SU-DHL-6 (cell line): ENCODE measurements around the gene SPHK1.

ENCODE experiments used
- H2AFZ ChIP-seq: fragments of 200-600 bp; sonication (generic); 2 replicates; pipeline ENCODE4 v1.6.1; 2014; ENCODE audit warnings: low read depth, mild to moderate bottlenecking, moderate library complexity, mixed read lengths, antibody characterized with exemption, low read length; ENCODE audit not compliant: severe bottlenecking
- H3F3A ChIP-seq: fragments of 200-600 bp; shearing (Covaris generic); 2 replicates; pipeline ENCODE4 v1.6.0; 2016; ENCODE audit warnings: antibody characterized with exemption, mild to moderate bottlenecking; ENCODE audit not compliant: insufficient read depth
- H3K27ac ChIP-seq: fragments of 200-600 bp; sonication (generic); 2 replicates; pipeline ENCODE4 v1.5.1; 2016; ENCODE audit warnings: low read depth, mild to moderate bottlenecking, low read length, moderate library complexity, mixed read lengths
- H3K27me3 ChIP-seq: fragments of 200-600 bp; sonication (generic), shearing (Covaris generic); 2 replicates; pipeline ENCODE4 v1.6.0; 2014; ENCODE audit warnings: mild to moderate bottlenecking, low read length
- H3K36me3 ChIP-seq: fragments of 200-600 bp; sonication (generic); 2 replicates; pipeline ENCODE4 v1.6.1; 2014; ENCODE audit warnings: mild to moderate bottlenecking, low read length, mixed read lengths
- H3K4me2 ChIP-seq: fragments of 300-600, 200-600 bp; shearing (Covaris generic), sonication (generic); 2 replicates; pipeline ENCODE4 v1.6.0; 2014; ENCODE audit warnings: low read length, low read depth, mild to moderate bottlenecking; ENCODE audit not compliant: poor library complexity, severe bottlenecking
- H3K4me3 ChIP-seq: fragments of 200-600 bp; sonication (generic); 2 replicates; pipeline ENCODE4 v1.5.1; 2014; ENCODE audit warnings: antibody characterized with exemption, low read length, mild to moderate bottlenecking, mixed read lengths; ENCODE audit not compliant: insufficient read depth, poor library complexity, severe bottlenecking
- H3K79me2 ChIP-seq: fragments of 200-600 bp; sonication (generic); 2 replicates; pipeline ENCODE4 v1.6.1; 2014; ENCODE audit warnings: mild to moderate bottlenecking, low read length, moderate library complexity; ENCODE audit not compliant: insufficient read depth
- H3K9ac ChIP-seq: fragments of 200-600 bp; sonication (generic); 2 replicates; pipeline ENCODE4 v1.7.0; 2014; ENCODE audit warnings: mild to moderate bottlenecking, low read length
- H3K9me2 ChIP-seq: fragments of 200-600 bp; sonication (generic); replicated peaks from 2 replicates; pipeline ENCODE4 v1.6.1; 2014; ENCODE audit warnings: low read length; ENCODE audit not compliant: insufficient read depth
- H3K9me3 ChIP-seq: fragments of 200-600 bp; sonication (generic); 2 replicates; pipeline ENCODE4 v1.6.1; 2014; ENCODE audit warnings: low read length, mixed read lengths; ENCODE audit not compliant: insufficient read depth
- H4K20me1 ChIP-seq: fragments of 200-600 bp; sonication (generic); 2 replicates; pipeline ENCODE4 v1.6.1; 2014; ENCODE audit warnings: low read depth, mild to moderate bottlenecking, antibody characterized with exemption, low read length, moderate library complexity, mixed read lengths
- EZH2phosphoT487 ChIP-seq: fragments of 200-600 bp; sonication (generic), shearing (Covaris generic); conservative IDR thresholded peaks from 2 replicates; pipeline ENCODE4 v1.6.1; 2018; ENCODE audit warnings: mild to moderate bottlenecking, antibody characterized with exemption, low read length, moderate library complexity, mixed read lengths
- TF ChIP-seq, protein P1 (sequence below): fragments of 200-600 bp; sonication (generic); IDR thresholded peaks from one replicate; pipeline ENCODE4 v1.5.1; 2017; ENCODE audit warnings: antibody characterized with exemption, mild to moderate bottlenecking, low read length, moderate library complexity; ENCODE audit not compliant: insufficient read depth, poor library complexity, severe bottlenecking

The SPHK1 gene

DNA sequence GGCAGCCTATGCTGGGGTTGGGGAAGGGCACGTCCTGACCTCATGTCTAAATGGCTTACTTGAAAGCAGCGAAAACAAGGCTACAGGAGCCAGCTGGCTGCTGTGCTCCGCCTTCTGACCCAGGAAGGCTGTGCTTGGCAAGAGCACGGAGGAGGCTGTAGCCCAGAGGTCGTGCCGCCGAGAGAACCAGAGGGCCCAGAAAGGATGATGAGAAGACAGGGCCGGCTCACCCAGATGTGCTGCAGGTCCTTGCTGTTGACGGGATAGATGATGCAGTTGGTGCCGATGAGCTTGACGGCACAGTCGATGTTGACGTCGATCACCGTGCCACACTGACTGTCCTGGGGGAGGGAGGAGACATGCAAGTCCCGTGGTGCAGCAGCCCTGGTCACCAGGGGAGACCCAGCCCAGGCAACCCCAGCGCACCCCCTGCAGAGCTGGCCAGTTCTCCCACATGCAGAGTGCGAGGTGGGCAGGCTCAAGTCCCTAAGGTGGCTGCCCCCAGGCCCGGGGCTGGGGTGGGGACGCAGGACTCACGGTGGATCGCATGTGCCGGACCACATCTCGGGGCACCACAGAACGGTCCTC lies 20.7 kb downstream of the SPHK1 start:
- Histone ChIP-seq H3K9me3 (no peaks in the 10 kb centered on the region), H3K36me3 (no peaks in the 10 kb centered on the region), H3K4me3 (no peak overlapping the region), H3K9ac (no peak overlapping the region), H2AFZ (no peak overlapping the region), H3K79me2 (no peaks in the 10 kb centered on the region), H3K27me3 (no peaks in the 10 kb centered on the region), H4K20me1 (no peaks in the 10 kb centered on the region), H3K4me2 (no peak overlapping the region), H3F3A (no peaks in the 10 kb centered on the region), H3K9me2 (no peaks in the 10 kb centered on the region), H3K27ac (no peak overlapping the region)
- TF ChIP-seq, protein P1, sequence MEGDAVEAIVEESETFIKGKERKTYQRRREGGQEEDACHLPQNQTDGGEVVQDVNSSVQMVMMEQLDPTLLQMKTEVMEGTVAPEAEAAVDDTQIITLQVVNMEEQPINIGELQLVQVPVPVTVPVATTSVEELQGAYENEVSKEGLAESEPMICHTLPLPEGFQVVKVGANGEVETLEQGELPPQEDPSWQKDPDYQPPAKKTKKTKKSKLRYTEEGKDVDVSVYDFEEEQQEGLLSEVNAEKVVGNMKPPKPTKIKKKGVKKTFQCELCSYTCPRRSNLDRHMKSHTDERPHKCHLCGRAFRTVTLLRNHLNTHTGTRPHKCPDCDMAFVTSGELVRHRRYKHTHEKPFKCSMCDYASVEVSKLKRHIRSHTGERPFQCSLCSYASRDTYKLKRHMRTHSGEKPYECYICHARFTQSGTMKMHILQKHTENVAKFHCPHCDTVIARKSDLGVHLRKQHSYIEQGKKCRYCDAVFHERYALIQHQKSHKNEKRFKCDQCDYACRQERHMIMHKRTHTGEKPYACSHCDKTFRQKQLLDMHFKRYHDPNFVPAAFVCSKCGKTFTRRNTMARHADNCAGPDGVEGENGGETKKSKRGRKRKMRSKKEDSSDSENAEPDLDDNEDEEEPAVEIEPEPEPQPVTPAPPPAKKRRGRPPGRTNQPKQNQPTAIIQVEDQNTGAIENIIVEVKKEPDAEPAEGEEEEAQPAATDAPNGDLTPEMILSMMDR = no peak
- TF ChIP-seq EZH2phosphoT487 = no peak

GRCh38 chr17:76405607-76405966 lies 21.2 kb downstream of the SPHK1 start:
- H3K9me3 ChIP-seq = no peaks in the 10 kb centered on the region
- H3K36me3 ChIP-seq = no peaks in the 10 kb centered on the region
- no peaks in the 10 kb centered on the region for H4K20me1 ChIP-seq
- no peak overlapping the region for H3K27ac ChIP-seq
- no peak overlapping the region for H3K9ac ChIP-seq
- H3K4me3 ChIP-seq = no peak overlapping the region
- H3K9me2 ChIP-seq = no peaks in the 10 kb centered on the region
- H3K27me3 ChIP-seq = no peaks in the 10 kb centered on the region
- H3K4me2 ChIP-seq = no peak overlapping the region
- no peak overlapping the region for H2AFZ ChIP-seq
- TF ChIP-seq, protein P1 = no peak
- TF ChIP-seq EZH2phosphoT487 = no peak
- no peaks in the 10 kb centered on the region for H3K79me2 ChIP-seq
- no peaks in the 10 kb centered on the region for H3F3A ChIP-seq

DNA sequence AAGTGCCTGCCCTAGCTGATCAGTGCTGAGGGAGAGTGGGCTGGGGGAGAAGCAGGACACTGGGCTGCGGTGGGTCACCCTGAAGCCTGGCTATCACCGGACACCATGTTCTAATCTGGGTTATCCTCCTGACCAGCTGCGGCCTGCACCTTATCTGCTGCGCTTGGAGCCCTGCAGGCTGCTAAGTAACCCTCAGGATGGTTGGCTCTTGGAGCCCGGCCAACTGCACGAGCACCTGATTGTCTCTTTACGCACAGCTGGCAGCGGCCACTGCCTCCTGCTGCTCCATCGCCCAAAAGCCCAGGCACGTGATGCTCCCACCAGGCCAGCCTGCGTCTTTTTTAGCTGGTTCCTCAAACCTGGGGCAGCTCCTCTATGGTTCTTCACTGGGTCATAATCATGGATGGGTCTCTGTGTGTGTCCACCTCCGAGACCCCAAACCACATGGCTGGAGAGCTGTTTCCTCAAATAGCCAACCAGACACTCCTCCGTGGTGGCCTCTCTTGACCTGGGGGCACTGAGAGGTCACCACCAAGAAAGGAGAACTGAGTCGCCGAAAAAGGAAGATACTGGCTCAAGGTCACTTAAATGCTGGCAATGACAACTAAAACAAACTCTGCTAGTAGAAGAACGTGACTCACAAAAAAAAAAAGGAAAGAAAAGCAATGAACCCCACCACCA lies 21.7 kb downstream of the SPHK1 start:
- no peaks in the 10 kb centered on the region for H3K9me3 ChIP-seq
- no peaks in the 10 kb centered on the region for H3K27me3 ChIP-seq
- H3K4me2 ChIP-seq = peak overlapping the region; percentile 8
- no peak for TF ChIP-seq EZH2phosphoT487
- TF ChIP-seq, protein P1 = no peak
- H3K4me3 ChIP-seq = no peak overlapping the region
- H3K36me3 ChIP-seq = no peaks in the 10 kb centered on the region
- no peaks in the 10 kb centered on the region for H3K9me2 ChIP-seq
- no peaks in the 10 kb centered on the region for H3K79me2 ChIP-seq
- no peak overlapping the region for H3K9ac ChIP-seq
- no peak overlapping the region for H2AFZ ChIP-seq
- H3F3A ChIP-seq = no peaks in the 10 kb centered on the region
- no peak overlapping the region for H3K27ac ChIP-seq
- H4K20me1 ChIP-seq = no peaks in the 10 kb centered on the region
